Activated T-helper 1 cell treated with anti-CD3 and anti-CD28 coated beads, Interleukin-12 subunit alpha, Interleukin-12 subunit beta, Interleukin-2, Interleukin-4 antibody, amounts not matched to agents 30 ng/mL and 10 ng/mL and 1 ng/mL, durations not matched to agents 14 hours and 24 hours and 36 hours (primary cell): ENCODE data around the gene GHDC. TPM values are rescaled to one million over a fixed set of nuclear protein-coding genes. Genes with fewer than 3 reads are reported as not detected.

Experiments
- DNase-seq: peaks from one replicate; pipeline ENCODE4 v3.0.0; 2021; ENCODE audit warnings: low spot score
- H3K27ac Mint-ChIP-seq: one replicate; pipeline ENCODE4 v1.8.0; 2021; ENCODE audit warnings: mild to moderate bottlenecking, mixed read lengths
- H3K27me3 Mint-ChIP-seq: one replicate; pipeline ENCODE4 v1.8.0; 2022; ENCODE audit warnings: mild to moderate bottlenecking, moderate library complexity, mixed read lengths; ENCODE audit not compliant: insufficient read depth
- H3K36me3 Mint-ChIP-seq: one replicate; pipeline ENCODE4 v1.8.0; 2021; ENCODE audit warnings: low read depth, mixed read lengths
- H3K4me1 Mint-ChIP-seq: one replicate; pipeline ENCODE4 v1.8.0; 2021; ENCODE audit warnings: low read depth, mixed read lengths
- H3K4me3 Mint-ChIP-seq: one replicate; pipeline ENCODE4 v1.8.0; 2021; ENCODE audit warnings: mild to moderate bottlenecking, moderate library complexity, mixed read lengths
- H3K9me3 Mint-ChIP-seq: one replicate; pipeline ENCODE4 v1.8.0; 2021; ENCODE audit warnings: mixed read lengths
- intact Hi-C: fragments of 100-400 bp; cut with micrococcal nuclease; formaldehyde crosslinking; loops from one replicate; pipeline ENCODE4 v1.15.1; 2024
- total RNA-seq: library from RNA; stranded (reverse); gene quantifications from 2 replicates; pipeline ENCODE4 v1.2.3, GENCODE V29; 2022

Gene GHDC
- total RNA-seq, 1 donor from 2014 or later, result 15.5 TPM

- H3K27me3 Mint-ChIP-seq, result peaks cover 7% of the 10 kb centered on the region
- no peak overlapping the region for H3K4me3 Mint-ChIP-seq
- H3K36me3 Mint-ChIP-seq, result peaks cover 4% of the 10 kb centered on the region
- H3K9me3 Mint-ChIP-seq, result no peaks in the 10 kb centered on the region
- H3K27ac Mint-ChIP-seq, result no peak overlapping the region
- intact Hi-C loops, result loop anchor here (2.0 kb wide), 2 partner anchors 63 to 103 kb away; partner anchors contain the start of gene STAT5A
- peaks cover 36% of the 10 kb centered on the region for H3K4me1 Mint-ChIP-seq
- DNase-seq, result no peak
Observed at GRCh38 chr17:42185621-42185930, 8.7 kb downstream of the GHDC start.

GRCh38 chr17:42184713-42185620 is 9.3 kb downstream of the GHDC start, which contains the start of gene HCRT:
TSS of gene HCRT (minus strand) at chr17:42185452. CDS start at chr17:42185365, 87 bp downstream.
- no peak for DNase-seq
- intact Hi-C loops, result loop anchor here (2.0 to 5.0 kb wide), 5 partner anchors 64 to 272 kb away; partner anchors contain the start of genes ATP6V0A1 and STAT5A
- H3K9me3 Mint-ChIP-seq, result no peaks in the 10 kb centered on the region
- H3K27me3 Mint-ChIP-seq, result peaks cover 9% of the 10 kb centered on the region
- H3K27ac Mint-ChIP-seq, result peak within 1 kb of the TSS; percentile 85
- peaks cover 4% of the 10 kb centered on the region for H3K36me3 Mint-ChIP-seq
- H3K4me3 Mint-ChIP-seq, result peak within 1 kb of the TSS; percentile 82
- peaks cover 40% of the 10 kb centered on the region for H3K4me1 Mint-ChIP-seq

GRCh38 chr17:42183741-42184711 is 10.3 kb downstream of the GHDC start:
- Mint-ChIP-seq H3K27ac (peak overlapping the region; percentile 95), H3K4me1 (peaks cover 50% of the 10 kb centered on the region), H3K9me3 (no peaks in the 10 kb centered on the region), H3K27me3 (peaks cover 13% of the 10 kb centered on the region), H3K4me3 (peak overlapping the region; percentile 94), H3K36me3 (peaks cover 4% of the 10 kb centered on the region)
- intact Hi-C loops, result loop anchor here (2.0 to 5.0 kb wide), 5 partner anchors 65 to 273 kb away; partner anchors contain the start of genes ATP6V0A1 and STAT5A
- peak; percentile 80 for DNase-seq

- peak overlapping the region; percentile 95 for H3K27ac Mint-ChIP-seq
- no peak for DNase-seq
- intact Hi-C loops, result loop anchor here (5.0 kb wide), 3 partner anchors 84 to 274 kb away; partner anchors contain the start of gene ATP6V0A1
Observed at GRCh38 chr17:42182927-42183734, 11.2 kb downstream of the GHDC start.

GRCh38 chr17:42181851-42182207 is 12.5 kb downstream of the GHDC start:
- H3K4me1 Mint-ChIP-seq, result peaks cover 53% of the 10 kb centered on the region
- H3K36me3 Mint-ChIP-seq, result peaks cover 7% of the 10 kb centered on the region
- peak overlapping the region; percentile 74 for H3K4me3 Mint-ChIP-seq
- intact Hi-C loops, result loop anchor here (1.0 to 5.0 kb wide), 9 partner anchors 12 to 275 kb away; partner anchors contain the start of genes ATP6V0A1, DNAJC7, GHDC and KAT2A
- H3K27me3 Mint-ChIP-seq, result peaks cover 15% of the 10 kb centered on the region
- H3K27ac Mint-ChIP-seq, result no peak overlapping the region
- H3K9me3 Mint-ChIP-seq, result no peaks in the 10 kb centered on the region
- DNase-seq, result no peak

More at GRCh38 chr17:42182927-42183734, 11.2 kb downstream of the GHDC start:
- peaks cover 15% of the 10 kb centered on the region for H3K27me3 Mint-ChIP-seq
- H3K4me3 Mint-ChIP-seq, result peak overlapping the region; percentile 94
- H3K9me3 Mint-ChIP-seq, result no peaks in the 10 kb centered on the region
- H3K4me1 Mint-ChIP-seq, result peaks cover 53% of the 10 kb centered on the region
- H3K36me3 Mint-ChIP-seq, result peaks cover 4% of the 10 kb centered on the region

- Mint-ChIP-seq H3K27me3 (peaks cover 15% of the 10 kb centered on the region), H3K9me3 (no peaks in the 10 kb centered on the region), H3K36me3 (peaks cover 5% of the 10 kb centered on the region), H3K4me1 (peaks cover 53% of the 10 kb centered on the region), H3K4me3 (peak within 1 kb of the TSS; percentile 74), H3K27ac (peak within 1 kb of the TSS; percentile 58)
- intact Hi-C loops, result loop anchor here (1.0 to 5.0 kb wide), 9 partner anchors 13 to 276 kb away; partner anchors contain the start of genes ATP6V0A1, DNAJC7, GHDC and KAT2A
- peak; percentile 88 for DNase-seq
Observed at GRCh38 chr17:42180922-42181850, 13.1 kb downstream of the GHDC start, which contains the start of gene KCNH4. TSS of gene KCNH4 (minus strand) at chr17:42181142. CDS start at chr17:42180945, 197 bp downstream.

- intact Hi-C loops, result loop anchor here (2.0 to 5.0 kb wide), 5 partner anchors 60 to 277 kb away; partner anchors contain the start of genes ATP6V0A1, DNAJC7 and KAT2A
- Mint-ChIP-seq H3K4me1 (peaks cover 53% of the 10 kb centered on the region), H3K4me3 (peak overlapping the region; percentile 51), H3K27ac (no peak overlapping the region), H3K36me3 (peaks cover 5% of the 10 kb centered on the region), H3K9me3 (no peaks in the 10 kb centered on the region), H3K27me3 (peaks cover 15% of the 10 kb centered on the region)
- DNase-seq, result no peak
Observed at GRCh38 chr17:42180411-42180921, 13.8 kb downstream of the GHDC start.

- DNase-seq, result no peak
- peak overlapping the region; percentile 51 for H3K4me3 Mint-ChIP-seq
- H3K27ac Mint-ChIP-seq, result no peak overlapping the region
- H3K9me3 Mint-ChIP-seq, result no peaks in the 10 kb centered on the region
- peaks cover 15% of the 10 kb centered on the region for H3K27me3 Mint-ChIP-seq
- peaks cover 54% of the 10 kb centered on the region for H3K4me1 Mint-ChIP-seq
- intact Hi-C loops, result loop anchor here (2.0 to 5.0 kb wide), 5 partner anchors 59 to 277 kb away; partner anchors contain the start of genes ATP6V0A1, DNAJC7 and KAT2A
- H3K36me3 Mint-ChIP-seq, result peaks cover 5% of the 10 kb centered on the region
Observed at GRCh38 chr17:42179911-42180410, 14.3 kb downstream of the GHDC start.

- H3K4me3 Mint-ChIP-seq, result peak overlapping the region; percentile 51
- no peaks in the 10 kb centered on the region for H3K9me3 Mint-ChIP-seq
- peaks cover 54% of the 10 kb centered on the region for H3K4me1 Mint-ChIP-seq
- no peak for DNase-seq
- peaks cover 17% of the 10 kb centered on the region for H3K27me3 Mint-ChIP-seq
- peaks cover 5% of the 10 kb centered on the region for H3K36me3 Mint-ChIP-seq
- intact Hi-C loops, result no loop called here
- no peak overlapping the region for H3K27ac Mint-ChIP-seq
Observed at GRCh38 chr17:42179335-42179734, 15.0 kb downstream of the GHDC start.

- Mint-ChIP-seq H3K4me3 (peak overlapping the region; percentile 51), H3K4me1 (peaks cover 55% of the 10 kb centered on the region), H3K9me3 (no peaks in the 10 kb centered on the region), H3K36me3 (peaks cover 5% of the 10 kb centered on the region), H3K27me3 (peaks cover 17% of the 10 kb centered on the region), H3K27ac (no peak overlapping the region)
- no peak for DNase-seq
- intact Hi-C loops, result no loop called here
Observed at GRCh38 chr17:42178817-42179216, 15.5 kb downstream of the GHDC start.
